ENCODE data around the gene FBXL12.
A peak's percentile ranks its signal among the peaks of the same experiment; 100 is the strongest.
"Not testable (repeated sequence)": the region's sequence is repeated elsewhere in the genome, so short reads cannot be mapped to it uniquely, and the experiment has no call there.

The FBXL12 gene

DNA sequence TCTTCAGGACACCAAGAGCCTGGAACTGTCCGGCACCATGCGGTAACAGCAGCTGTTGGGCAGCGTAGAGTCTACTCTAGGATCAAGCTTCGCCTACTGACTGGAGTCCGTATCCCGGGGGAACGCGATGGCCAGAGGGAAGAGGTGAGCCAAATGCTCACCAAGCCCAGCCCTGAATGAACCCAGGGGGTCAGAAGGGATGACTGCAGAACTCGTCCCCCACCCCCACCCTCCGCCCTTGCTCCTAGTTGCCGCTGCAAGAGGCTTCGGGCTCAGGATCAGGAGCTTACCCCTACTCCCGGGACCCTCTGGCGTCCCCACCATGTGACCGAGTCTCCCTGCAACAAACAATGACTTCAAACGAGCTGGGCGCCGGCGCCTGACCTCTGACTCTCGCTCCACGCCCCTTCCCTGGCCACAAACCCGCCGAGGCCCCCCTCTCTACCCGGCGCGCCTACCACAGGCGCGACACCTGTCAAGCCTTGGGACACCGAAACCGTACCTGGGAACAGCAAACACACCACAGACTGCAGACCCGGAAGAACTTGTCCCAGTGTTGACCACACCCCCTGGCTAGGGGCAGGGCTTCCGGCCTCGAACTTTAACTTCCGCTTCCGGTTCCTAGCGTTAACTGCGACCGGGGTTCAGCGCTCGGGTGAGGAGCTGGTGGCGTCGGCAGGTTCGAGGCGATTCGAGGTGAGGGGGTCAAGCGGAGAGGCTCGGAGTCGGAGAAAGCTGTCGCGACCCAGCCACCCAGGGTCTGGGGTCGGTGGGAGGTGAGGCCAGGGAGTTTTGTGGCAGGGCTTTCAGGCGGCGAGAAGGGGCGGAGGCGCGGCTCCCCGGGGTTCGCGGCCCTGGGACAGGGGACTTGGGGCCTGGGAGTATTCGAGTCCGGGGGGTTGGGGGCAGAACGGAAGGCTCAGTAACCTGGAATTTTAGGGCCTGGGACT is 8.7 kb upstream of the FBXL12 start, which contains the start of gene UBL5:
UBL5 (plus strand) TSS at position 630 of the 950 bp plus-strand sequence. CDS start 420 bp downstream, outside the sequence.
- peak; percentile 91 for DNase-seq (ENCODE audit: low spot score)
- TF ChIP-seq, protein P1, sequence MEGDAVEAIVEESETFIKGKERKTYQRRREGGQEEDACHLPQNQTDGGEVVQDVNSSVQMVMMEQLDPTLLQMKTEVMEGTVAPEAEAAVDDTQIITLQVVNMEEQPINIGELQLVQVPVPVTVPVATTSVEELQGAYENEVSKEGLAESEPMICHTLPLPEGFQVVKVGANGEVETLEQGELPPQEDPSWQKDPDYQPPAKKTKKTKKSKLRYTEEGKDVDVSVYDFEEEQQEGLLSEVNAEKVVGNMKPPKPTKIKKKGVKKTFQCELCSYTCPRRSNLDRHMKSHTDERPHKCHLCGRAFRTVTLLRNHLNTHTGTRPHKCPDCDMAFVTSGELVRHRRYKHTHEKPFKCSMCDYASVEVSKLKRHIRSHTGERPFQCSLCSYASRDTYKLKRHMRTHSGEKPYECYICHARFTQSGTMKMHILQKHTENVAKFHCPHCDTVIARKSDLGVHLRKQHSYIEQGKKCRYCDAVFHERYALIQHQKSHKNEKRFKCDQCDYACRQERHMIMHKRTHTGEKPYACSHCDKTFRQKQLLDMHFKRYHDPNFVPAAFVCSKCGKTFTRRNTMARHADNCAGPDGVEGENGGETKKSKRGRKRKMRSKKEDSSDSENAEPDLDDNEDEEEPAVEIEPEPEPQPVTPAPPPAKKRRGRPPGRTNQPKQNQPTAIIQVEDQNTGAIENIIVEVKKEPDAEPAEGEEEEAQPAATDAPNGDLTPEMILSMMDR (IDR thresholded peaks at IDR 0.05; ENCODE audit: extremely low read depth, insufficient read depth, missing control alignments): no peak
- in situ Hi-C loops (cut with MboI; ENCODE audit: low pct_unique_long_range_greater_than_20kb, low sequenced_read_pairs, unreplicated experiment): no loop called here

DNA sequence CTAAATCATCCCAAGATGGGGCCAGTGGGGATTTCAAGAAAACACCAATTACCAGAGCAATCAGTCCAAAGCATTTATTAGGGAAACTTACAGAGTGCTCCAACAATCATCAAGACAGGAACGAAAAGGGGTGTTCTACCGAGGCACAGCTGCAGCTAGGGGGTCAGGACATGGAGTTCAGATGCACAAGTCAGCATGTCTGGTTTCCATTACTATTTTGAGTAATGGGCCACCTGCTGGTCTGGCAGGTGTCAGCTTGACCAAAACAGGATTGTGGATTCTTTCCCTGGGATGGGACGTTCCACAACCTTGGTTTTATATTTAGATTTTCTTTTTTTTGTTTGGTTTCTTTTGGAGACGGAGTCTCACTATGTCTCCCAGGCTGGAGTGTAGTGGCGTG is 4.9 kb upstream of the FBXL12 start:
- in situ Hi-C loops (cut with MboI; ENCODE audit: low pct_unique_long_range_greater_than_20kb, low sequenced_read_pairs, unreplicated experiment): no loop called here
- no peak for DNase-seq (ENCODE audit: low spot score)
- TF ChIP-seq, protein P1 (IDR thresholded peaks at IDR 0.05; ENCODE audit: extremely low read depth, insufficient read depth, missing control alignments): no peak

DNA sequence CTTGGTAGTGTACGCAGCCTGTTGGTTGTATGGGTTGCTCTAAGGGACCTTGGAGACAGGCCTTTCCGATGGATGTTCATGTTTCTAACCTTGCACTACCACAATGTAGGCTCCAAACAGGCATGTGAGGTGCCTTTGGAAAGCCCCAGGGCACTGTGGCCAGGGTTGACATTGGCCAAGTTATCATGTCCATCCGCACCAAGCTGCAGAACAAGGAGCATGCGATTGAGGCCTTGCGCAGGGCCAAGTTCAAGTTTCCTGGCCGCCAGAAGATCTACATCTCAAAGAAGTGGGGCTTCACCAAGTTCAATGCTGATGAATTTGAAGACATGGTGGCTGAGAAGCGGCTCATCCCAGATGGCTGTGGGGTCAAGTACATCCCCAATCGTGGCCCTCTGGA is 1.2 kb upstream of the FBXL12 start:
- DNase-seq (ENCODE audit: low spot score); in situ Hi-C loops (cut with MboI; ENCODE audit: low pct_unique_long_range_greater_than_20kb, low sequenced_read_pairs, unreplicated experiment): not testable (repeated sequence)

DNA sequence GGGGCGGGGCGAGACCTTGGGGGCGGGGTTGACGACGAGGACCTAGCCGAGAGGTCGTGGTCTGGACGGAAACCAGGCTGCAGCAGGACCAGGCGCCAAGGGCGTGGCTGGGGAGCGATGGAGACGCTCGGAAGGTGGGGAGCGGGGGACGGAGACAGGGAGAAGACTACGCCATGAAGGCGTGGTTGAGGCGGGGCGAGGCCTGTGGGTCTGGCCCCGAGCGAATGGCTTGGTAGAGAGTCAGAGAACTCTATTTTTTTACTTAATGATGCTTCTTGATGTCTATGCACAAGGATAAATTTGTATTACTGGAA is 674 bp upstream of the FBXL12 start:
- in situ Hi-C loops (cut with MboI; ENCODE audit: low pct_unique_long_range_greater_than_20kb, low sequenced_read_pairs, unreplicated experiment): no loop called here
- DNase-seq (ENCODE audit: low spot score): no peak
- TF ChIP-seq, protein P1 (IDR thresholded peaks at IDR 0.05; ENCODE audit: extremely low read depth, insufficient read depth, missing control alignments): no peak

DNA sequence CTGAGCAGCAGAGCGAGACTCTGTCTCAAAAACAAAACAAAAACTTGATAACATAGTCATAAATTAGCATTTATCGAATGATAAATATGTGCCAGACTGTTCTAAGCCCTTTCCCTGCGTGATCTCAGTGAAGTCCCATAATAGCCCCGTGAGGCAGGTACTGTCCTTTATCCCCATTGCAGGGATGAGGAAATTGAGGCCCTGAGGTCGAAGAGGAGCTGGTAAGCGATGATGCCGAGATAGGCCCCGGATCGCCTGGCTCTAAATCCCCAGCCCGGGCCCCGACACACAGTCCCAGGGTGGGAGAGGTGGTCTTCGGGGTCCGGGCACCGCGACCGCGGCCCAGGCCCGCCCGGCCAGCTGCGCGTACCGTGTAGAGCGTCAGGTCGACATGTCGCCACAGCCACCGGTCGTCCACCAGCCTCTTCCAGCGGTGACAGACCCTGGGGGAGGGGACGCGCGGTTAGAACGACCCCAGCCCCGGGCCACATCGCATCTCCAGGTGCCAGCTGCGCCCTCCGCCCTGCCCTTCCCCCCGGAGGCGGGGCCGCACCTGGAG is 625 bp downstream of the FBXL12 start:
- TF ChIP-seq, protein P1 (IDR thresholded peaks at IDR 0.05; ENCODE audit: extremely low read depth, insufficient read depth, missing control alignments): no peak
- no peak for DNase-seq (ENCODE audit: low spot score)
- in situ Hi-C loops (cut with MboI; ENCODE audit: low pct_unique_long_range_greater_than_20kb, low sequenced_read_pairs, unreplicated experiment): no loop called here

DNA sequence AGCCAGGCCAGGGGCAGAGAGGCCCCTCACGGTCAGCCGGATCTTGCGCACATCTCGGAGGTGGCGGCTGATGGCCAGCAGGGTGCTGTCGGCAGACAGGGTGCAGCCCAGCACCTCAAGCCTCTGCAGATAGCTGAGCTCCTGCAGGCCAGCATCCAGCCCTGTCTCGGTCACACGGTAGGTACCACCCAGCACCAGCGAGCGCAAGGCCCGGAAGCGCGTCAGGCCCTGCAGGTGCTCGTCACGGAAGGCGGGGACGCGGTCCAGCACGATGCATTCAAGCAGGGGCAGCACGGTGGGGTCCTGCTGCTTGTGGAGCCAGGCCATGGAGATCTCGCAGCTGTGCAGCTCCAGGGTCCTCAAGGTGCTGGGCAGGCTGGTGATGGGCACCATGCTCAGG is 7.7 kb downstream of the FBXL12 start:
- in situ Hi-C loops (cut with MboI; ENCODE audit: low pct_unique_long_range_greater_than_20kb, low sequenced_read_pairs, unreplicated experiment): no loop called here
- TF ChIP-seq, protein P1 (IDR thresholded peaks at IDR 0.05; ENCODE audit: extremely low read depth, insufficient read depth, missing control alignments): no peak
- no peak for DNase-seq (ENCODE audit: low spot score)
